ENCODE results near the gene CSF3R.
"Not testable (repeated sequence)": the region's sequence is repeated elsewhere in the genome, so short reads cannot be mapped to it uniquely, and the experiment has no call there.

The CSF3R gene

DNA sequence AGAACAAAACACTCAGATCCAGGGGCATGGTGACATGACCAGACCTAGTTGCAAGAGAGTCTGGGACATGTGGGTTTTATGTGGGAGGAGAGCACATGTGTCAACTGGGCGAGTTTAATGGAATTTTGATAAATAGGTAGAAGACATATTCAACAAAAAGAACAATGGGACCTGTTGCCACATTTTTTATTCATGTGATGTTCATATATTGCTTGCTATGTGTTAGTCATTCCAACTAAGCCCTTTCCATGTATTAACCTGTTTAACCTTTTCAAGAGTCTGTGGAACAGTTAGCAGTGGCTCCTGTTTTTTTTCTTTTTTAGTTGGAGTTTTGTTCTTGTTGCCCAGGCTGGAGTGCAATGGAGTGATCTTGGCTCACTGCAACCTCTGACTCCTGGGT lies 30.1 kb upstream of the CSF3R start:
- DNase-seq (ENCODE audit: low read depth): no peak

DNA sequence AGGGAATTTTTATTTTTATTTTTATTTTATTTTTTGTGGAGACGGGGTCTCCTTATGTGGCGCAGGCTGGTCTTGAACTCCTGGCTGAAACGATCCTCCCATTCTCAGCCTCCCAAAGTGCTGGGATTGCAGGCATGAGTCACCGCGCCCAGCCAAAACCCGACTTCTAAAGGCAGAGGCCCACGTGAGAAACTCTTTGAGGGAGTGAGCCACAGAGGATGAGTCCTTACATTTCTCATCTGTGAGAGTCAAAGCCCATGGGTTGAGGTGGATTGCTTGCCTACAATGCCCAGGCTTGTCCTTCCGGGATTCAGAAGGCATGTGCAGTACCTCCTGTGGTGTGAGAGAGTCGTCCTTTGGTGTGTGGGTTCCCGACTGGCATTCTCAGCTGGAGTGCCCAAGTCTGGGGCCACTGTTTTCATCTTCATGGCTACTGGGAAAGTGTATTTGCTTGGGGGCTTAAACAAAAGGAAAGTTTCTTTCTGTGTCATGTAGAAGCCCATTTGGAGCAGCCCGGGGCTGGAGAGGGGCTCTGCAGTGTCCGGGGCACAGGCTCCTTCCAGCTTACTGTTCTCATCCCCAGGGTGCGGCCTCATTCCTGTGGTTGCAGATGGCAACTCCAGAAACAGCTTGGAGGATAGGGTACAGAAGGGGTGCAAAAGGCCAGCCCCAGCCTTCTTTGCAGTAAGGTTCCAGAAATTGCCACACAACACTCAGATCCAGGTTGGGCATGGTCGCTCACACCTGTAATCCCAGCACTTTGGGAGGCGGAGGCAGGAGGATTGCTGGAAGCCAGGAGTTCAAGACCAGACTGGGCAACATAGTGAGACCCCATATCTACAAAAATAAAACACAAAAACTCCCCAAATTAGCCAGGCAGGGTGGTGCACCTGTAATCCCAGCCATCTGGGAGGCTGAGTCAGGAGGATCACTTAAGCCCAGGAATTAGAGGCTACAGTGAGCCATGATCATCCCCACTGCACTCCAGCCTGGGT lies 29.4 kb upstream of the CSF3R start:
- no peak for DNase-seq (ENCODE audit: low read depth)

DNA sequence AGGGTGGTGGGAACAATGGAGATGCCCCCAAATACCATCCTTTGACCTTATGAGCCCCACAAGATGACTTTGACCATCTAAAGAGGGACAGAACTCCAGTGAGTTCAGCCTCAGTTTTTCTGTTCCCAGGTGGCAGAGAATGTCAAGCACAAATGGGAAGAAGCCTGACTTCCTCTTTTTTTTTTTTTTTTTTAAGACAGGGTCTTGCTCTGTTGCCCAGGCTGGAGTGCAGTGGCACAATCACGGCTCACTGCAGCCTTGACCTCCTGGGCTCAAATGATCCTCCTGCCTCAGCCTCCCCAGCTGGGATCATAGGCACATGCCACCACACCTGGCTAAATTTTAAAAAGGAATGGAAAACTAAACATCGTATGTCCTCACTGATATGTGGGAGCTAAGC lies 28.5 kb upstream of the CSF3R start:
- not testable (repeated sequence) for DNase-seq (ENCODE audit: low read depth)

DNA sequence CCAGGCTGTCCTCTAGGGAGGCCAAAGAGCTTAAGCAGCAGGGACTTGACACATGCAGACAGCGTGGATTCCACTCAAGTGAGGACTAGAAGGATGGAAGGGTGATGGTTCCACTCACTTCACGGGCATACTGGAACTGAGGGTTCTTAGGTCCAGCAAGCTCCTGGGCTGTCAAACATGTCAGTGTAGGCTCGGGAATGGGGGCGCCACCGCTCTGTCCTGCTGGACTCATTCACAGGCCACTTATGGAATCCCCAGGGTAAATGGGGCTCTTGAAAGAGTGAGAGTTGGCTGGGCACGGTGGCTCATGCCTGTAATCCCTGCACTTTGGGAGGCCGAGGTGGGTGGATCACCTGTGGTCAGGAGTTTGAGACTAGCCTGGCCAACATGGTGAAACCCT lies 27.7 kb upstream of the CSF3R start:
- no peak for DNase-seq (ENCODE audit: low read depth)

DNA sequence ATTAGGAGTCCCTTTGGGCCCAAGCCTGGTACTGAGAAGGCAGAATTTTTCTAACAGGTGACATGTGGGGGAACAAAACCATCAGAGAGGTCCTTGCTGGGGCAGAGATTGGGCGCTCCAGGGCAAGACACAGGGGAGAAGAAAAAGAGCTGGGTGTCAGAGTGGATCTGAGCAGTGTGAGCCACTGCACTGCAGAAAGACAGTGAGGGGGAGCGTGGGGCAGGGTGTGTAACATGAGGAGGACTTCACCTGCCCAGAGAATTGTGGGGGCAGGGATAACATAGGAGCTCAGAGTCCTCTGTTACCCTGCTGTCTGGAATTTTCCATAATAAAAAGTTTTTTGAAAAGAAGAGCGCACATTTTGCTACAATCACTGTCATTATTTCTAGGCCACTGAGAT lies 25.5 kb upstream of the CSF3R start:
- DNase-seq (ENCODE audit: low read depth): no peak

DNA sequence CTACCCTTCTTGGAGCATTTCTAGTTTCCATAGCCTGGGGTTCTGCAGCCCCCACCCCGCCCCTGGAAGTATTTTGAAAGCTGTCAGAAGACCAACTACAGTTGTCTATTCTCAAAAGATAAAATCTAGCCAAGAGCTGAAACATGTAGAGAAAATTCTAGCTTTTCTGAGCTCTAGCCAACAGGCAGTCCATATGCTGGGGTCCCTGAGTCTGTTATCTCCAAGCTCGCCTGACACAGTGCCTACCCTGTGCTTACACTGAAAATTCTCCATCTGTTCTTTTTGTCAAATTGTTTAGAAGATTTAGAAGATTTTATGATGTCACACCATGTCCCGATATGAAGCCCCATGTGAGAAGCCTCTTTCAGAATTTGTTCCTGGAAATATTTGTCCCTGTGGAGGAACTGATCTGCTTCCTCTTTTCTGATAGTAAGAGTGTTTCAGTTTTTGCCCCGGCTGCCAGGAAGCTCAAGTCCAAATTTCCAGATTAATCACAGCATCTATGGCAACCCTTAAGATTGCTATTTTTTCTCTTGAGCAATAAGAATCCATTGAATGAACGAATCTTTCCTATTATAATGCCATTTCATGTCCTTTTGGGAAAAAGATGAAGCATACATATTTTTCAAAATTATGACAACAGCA lies 23.7 kb upstream of the CSF3R start:
- DNase-seq (ENCODE audit: low read depth): no peak

DNA sequence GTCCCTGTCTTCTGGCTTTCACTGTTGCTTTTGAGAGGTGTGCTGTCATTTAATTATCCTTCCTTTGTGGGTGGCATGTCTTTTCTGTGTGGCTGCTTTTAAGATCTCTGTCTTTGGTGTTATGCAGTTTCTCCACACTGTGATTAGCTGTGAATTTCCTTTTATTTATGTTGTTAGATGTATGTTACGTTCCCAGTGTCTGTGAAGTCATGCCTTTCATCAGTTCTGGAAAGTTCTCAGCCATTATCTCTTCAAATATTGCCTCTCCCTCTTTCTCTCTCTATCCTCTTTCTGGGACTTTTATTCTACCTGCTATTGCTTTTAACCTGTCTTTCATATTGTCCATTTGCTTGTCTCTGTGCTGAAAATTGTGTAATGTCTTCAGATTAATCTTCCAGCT lies 21.0 kb upstream of the CSF3R start:
- no peak for DNase-seq (ENCODE audit: low read depth)

DNA sequence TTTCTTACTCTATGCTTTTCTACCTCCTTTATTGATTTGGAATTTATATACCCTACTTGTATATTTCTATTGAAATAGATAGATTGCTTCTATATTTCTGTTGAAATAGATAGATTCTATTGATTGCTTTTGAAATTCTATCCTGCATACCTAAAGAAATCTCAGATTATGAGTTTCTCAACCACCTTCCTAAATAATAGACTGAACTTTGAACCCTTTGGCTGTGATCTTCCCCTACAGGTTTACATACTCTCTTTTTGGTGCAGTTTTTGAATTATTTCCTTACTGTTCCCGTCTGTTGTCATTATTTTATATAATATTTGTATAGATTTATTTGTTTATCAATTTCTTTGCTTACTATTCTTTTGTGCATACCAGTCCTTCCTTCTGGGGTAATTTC lies 20.4 kb upstream of the CSF3R start:
- no peak for DNase-seq (ENCODE audit: low read depth)

DNA sequence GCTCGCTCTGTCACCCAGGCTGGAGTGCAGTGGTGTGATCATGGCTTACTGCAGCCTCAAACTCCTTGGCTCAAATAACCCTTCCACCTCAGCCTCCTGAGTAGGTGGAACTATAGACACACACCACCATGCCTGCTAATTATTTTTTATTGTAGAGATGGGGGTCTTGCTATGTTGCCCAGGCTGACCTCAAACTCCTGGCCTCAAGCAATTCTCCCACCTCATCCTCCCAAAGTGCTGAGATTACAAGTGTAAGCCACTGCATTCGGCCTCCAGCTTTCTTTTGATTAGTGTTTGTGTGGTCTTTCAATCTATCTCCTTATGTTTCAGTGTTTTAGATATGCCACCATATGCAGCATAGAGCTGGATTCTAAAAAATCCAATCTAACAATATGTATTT lies 19.9 kb upstream of the CSF3R start:
- DNase-seq (ENCODE audit: low read depth): no peak

DNA sequence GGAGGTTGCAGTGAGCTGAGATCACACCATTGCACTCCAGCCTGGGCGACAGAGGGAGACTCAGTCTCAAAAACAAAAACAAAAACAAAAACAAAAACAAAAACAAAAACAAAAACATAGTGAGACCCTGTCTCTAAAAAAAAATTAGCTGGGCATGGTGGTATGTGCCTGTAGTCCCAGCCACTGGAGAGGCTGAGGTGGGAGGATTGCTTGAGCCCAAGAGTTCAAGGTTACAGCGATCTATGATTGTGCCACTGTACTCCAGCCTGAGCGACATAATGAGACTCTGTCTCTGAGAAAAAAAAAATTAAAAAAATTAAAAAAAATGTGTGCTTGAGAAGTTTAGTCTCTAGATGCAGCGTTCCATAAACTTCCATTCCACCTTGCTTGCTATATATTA lies 19.2 kb upstream of the CSF3R start:
- not testable (repeated sequence) for DNase-seq (ENCODE audit: low read depth)

DNA sequence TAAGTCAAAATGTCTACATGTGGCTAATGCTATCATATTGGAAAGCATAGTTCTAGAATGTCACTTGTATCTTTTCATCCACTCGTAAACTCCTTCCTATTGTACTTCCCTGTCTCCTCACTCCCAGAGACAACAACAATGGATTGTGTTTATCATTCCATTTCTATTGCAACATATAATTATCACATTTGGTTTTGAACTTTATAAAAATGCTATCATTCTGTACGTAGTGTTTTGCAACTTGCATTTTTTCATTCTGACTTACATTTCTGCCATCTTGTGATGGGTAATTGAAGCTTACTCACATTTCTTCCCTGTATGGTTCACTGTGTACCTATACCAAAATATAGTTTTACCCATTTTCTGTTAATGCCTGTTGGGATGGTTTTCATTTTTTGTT lies 14.5 kb upstream of the CSF3R start:
- peak; percentile 10 for DNase-seq (ENCODE audit: low read depth)

DNA sequence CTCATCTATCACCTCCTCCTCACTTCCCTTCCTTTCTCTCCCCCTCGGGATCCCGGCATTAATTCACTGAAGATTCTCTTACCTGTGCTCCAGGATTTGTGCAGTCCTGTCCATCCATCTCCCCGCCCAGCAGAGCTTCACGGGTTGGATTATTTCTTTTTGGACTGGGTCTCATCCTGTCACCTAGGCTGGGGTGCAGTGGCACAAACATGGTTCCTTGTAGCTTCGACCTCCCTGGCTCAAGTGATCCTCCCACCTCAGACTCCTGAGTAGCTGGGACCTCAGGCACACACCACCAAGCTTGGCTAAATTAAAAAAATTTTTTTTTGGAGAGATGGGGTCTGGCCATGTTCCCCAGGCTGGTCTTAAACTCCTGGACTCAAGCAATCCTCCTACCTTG lies 12.3 kb upstream of the CSF3R start:
- DNase-seq (ENCODE audit: low read depth): no peak

DNA sequence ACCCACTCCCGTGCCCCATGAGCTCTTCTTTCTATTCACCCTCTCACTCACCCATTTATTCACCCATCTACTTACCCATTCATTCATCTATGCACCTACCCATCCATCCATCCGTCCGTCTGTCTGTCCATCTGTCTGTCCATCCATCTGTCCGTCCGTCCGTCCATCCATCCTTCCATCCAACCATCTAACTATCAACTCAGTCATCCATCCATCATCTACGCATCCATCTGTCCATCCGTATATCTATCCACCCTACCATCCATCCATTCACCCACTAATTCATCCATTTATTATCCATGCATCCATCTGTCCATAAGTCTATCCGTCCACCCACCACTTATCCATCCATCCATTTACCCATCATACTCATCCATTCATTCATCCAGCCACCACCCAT lies 10.8 kb upstream of the CSF3R start:
- no peak for DNase-seq (ENCODE audit: low read depth)

DNA sequence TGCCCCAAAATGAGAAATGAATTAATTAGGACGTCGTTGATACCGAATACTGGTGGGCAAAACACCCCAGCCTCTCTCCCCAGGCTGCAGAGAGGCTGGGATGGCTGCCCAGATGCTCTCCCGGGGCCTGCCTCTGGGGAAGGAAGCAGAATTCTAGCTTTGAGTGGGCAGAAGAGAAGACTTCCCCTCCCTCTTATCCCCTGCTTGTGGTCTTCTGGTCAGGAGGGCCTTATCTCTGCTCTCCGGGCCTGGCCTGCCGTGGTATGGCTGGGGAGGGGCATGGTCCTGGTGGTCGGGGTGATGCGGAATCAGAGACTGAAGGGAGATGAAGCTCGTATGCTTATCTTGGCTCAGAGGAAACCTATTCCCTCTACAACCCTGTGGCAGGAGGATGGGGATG lies 9.8 kb upstream of the CSF3R start:
- no peak for DNase-seq (ENCODE audit: low read depth)

DNA sequence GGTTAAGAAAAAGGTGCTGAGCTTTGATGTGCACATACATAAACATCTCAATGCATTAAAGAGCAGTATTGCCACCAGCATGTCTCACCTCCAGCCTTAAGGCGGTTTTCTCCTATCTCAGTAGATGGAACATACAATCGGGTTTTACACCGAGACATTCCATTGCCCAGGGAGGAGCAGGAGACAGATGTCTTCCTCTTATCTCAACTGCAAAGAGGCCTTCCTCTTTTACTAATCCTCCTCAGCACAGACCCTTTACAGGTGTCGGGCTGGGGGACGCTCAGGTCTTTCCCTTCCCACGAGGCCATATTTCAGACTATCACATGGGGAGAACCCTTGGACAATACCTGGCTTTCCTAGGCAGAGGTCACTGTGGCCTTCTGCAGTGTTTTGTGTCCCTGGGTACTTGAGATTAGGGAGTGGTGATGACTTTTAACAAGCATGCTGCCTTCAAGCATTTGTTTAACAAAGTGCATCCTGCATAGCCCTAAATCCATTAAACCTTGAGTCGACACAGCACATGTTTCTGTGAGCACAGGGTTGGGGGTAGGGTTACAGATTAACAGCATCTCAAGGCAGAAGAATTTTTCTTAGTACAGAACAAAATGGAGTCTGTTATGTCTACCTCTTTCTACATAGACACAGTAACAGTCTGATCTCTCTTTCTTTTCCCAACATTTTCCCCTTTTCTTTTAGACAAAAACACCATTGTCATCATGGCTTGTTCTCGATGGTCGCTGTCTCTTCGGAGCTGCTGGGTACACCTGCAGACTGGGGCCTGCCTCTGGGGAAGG lies 6.7 kb upstream of the CSF3R start:
- not testable (repeated sequence) for DNase-seq (ENCODE audit: low read depth)

DNA sequence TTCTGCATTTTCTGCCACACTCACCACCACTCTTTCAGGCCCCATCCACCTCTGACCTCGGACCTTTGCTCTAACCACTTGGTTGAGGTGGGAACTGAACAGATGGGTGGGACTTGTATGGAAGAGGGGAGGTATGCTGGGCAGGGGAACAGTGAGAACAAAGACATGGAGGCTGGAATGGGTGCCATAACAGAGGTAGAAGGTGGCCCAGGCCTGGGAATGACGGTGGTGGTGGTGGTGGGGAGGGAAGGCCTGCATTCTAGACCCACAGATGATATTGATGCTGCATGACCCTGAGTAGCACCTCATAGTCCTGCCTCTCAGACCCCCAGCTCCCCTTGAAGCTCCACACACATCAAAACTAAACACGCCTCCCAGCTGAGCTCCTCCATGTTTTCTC lies 5.2 kb upstream of the CSF3R start:
- no peak for DNase-seq (ENCODE audit: low read depth)

DNA sequence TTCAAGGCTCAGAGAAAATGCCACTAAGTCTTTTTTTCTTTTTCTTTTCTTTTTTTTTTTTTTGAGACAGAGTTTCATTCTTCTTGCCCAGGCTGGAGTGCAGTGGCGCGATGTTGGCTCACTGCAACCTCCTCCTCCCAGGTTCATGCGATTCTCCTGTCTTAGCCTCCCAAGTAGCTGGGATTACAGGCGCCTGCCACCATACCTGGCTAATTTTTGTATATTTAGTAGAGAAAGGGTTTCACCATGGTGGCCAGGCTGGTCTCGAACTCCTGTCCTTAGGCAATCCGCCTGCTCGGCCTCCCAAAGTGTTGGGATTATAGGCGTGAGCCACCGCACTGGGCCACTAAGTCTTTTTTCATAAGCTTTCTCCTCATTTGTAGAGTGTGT lies 4.6 kb upstream of the CSF3R start:
- DNase-seq (ENCODE audit: low read depth): not testable (repeated sequence)

DNA sequence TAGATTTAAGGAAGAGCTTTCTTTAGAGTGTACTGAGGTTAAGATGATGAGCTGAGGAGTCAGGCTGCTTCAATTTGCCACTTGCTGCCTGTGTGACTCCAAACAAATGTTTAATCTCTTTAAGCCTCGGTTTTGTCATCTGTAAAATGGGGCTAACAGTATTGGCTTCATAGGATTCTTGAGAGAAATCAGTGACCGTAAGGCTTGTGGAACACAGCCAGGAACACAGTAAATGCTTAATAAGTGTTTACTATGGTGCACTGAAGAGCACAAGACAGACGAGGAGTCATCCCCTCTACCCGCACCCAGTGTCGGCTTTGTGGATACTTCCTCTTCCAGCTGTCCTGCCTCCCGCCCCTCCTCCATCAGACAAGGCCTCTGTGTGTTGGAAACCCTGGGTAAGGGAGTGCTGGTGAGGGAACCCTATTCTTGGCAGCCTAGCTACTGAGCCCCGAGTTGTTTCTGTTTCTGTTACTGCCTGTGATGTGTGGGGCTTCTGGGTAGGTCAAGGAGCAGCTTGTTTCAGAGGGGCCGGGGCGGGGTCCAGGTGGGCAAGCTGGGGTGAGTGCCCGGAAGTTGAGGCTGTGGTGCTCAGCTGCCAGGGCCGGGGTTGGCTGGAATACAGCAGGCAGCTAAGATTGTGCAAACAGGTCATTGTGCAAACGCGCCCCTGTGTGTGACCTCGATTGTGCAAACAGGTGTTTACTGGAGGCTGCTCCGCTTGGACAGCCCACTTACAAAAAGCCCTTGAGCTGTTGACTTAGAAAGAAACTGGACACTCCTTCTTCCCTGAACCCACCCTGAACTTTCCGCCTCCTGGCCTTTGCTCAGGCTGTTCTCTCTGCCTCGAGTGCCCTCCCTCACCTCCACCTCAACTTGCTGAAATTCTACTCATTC lies 4.0 kb upstream of the CSF3R start:
- DNase-seq (ENCODE audit: low read depth): peak; percentile 24

DNA sequence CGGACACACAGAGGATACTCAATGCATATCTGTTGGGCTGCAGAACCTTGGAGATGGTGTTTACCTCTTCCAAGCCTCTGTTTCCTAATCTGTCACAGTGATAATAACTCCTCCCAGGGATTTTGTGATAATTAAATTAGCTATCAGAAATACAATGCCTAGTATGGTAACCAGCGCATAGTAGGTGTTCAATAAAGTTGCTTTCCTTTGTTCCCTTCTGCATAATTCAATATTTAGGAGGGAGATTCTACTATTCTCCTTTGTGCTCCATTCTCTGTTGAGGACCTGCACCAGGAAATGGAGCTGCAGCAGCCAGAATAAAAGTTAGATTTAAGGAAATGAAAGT lies 3.4 kb upstream of the CSF3R start:
- DNase-seq (ENCODE audit: low read depth): no peak

DNA sequence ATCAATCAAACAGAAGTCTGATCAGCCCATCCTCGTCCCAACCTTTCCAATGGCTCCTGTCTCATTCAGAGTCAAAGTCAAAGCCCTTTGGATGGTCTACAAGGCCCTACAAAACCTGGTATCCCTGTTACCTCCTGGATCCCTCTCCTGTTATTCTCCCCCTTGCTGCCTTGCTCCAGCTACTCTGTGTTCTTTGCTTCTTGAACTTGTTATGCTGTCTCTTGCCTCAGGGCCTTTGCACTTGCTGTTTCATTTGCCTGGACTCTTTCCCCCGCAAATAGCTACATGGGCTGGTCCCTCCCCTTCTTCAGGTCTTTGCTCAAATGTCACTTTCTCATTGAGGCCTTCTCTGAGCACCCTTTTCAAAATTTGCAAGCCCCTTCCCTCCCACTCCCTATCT lies 1.4 kb upstream of the CSF3R start:
- no peak for DNase-seq (ENCODE audit: low read depth)

DNA sequence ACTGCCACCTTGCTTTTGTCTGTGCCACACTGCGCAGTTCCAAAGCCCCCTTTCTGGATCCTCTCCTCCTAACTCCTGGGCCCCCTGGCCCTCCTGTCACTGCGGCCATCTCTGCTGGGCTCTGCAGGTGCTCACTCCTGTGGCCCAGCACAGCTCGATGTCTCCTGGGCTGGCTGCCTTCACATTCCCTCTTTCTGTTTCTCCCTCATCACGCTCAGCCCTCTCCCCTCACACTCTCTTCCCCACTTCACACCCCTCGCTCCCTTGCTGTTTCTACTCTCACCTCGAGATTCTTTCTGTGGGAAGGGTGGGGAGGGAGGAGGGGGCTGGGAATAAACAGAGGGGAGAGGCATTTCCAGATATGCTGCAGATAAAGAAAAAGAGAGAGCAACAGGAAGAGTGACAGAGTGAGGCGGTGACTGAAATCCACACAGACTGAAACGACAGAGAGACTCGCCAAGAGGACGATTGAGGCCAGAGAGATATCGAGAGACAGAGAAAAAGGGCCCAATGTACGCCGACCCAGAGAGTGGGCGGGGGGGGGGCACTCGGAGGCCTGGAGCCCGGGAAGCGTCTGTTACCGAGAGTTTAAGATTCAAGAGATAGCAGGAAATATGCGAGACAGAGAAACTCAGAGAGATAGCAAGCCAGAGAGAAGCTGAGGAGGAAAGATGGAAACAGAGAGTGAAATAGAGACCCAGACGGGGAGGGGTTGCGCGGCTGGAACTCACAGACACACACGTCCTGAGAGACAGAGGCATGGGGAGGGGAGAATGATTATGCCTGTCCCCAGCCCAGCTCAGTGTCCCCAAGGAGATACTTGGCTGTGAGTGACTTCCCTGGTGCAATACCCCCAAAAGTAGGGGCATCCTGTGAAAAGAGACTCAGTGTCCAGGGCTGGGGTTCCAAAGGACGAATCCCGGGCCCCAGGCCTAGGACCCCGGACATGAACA lies 666 bp downstream of the CSF3R start:
- DNase-seq (ENCODE audit: low read depth): no peak

All from fibroblast of gingiva (primary cell).